SU-DHL-6 (cell line): Measurements from ENCODE around the gene GSE1.

Experiments
- H2AFZ ChIP-seq: fragments of 200-600 bp; sonication (generic); 2 replicates; pipeline ENCODE4 v1.6.1; 2014; ENCODE audit warnings: low read depth, mild to moderate bottlenecking, moderate library complexity, mixed read lengths, antibody characterized with exemption, low read length; ENCODE audit not compliant: severe bottlenecking
- H3F3A ChIP-seq: fragments of 200-600 bp; shearing (Covaris generic); 2 replicates; pipeline ENCODE4 v1.6.0; 2016; ENCODE audit warnings: antibody characterized with exemption, mild to moderate bottlenecking; ENCODE audit not compliant: insufficient read depth
- H3K27ac ChIP-seq: fragments of 200-600 bp; sonication (generic); 2 replicates; pipeline ENCODE4 v1.5.1; 2016; ENCODE audit warnings: low read depth, mild to moderate bottlenecking, low read length, moderate library complexity, mixed read lengths
- H3K27me3 ChIP-seq: fragments of 200-600 bp; sonication (generic), shearing (Covaris generic); 2 replicates; pipeline ENCODE4 v1.6.0; 2014; ENCODE audit warnings: mild to moderate bottlenecking, low read length
- H3K36me3 ChIP-seq: fragments of 200-600 bp; sonication (generic); 2 replicates; pipeline ENCODE4 v1.6.1; 2014; ENCODE audit warnings: mild to moderate bottlenecking, low read length, mixed read lengths
- H3K4me2 ChIP-seq: fragments of 300-600, 200-600 bp; shearing (Covaris generic), sonication (generic); 2 replicates; pipeline ENCODE4 v1.6.0; 2014; ENCODE audit warnings: low read length, low read depth, mild to moderate bottlenecking; ENCODE audit not compliant: poor library complexity, severe bottlenecking
- H3K4me3 ChIP-seq: fragments of 200-600 bp; sonication (generic); 2 replicates; pipeline ENCODE4 v1.5.1; 2014; ENCODE audit warnings: antibody characterized with exemption, low read length, mild to moderate bottlenecking, mixed read lengths; ENCODE audit not compliant: insufficient read depth, poor library complexity, severe bottlenecking
- H3K79me2 ChIP-seq: fragments of 200-600 bp; sonication (generic); 2 replicates; pipeline ENCODE4 v1.6.1; 2014; ENCODE audit warnings: mild to moderate bottlenecking, low read length, moderate library complexity; ENCODE audit not compliant: insufficient read depth
- H3K9ac ChIP-seq: fragments of 200-600 bp; sonication (generic); 2 replicates; pipeline ENCODE4 v1.7.0; 2014; ENCODE audit warnings: mild to moderate bottlenecking, low read length
- H3K9me2 ChIP-seq: fragments of 200-600 bp; sonication (generic); replicated peaks from 2 replicates; pipeline ENCODE4 v1.6.1; 2014; ENCODE audit warnings: low read length; ENCODE audit not compliant: insufficient read depth
- H3K9me3 ChIP-seq: fragments of 200-600 bp; sonication (generic); 2 replicates; pipeline ENCODE4 v1.6.1; 2014; ENCODE audit warnings: low read length, mixed read lengths; ENCODE audit not compliant: insufficient read depth
- H4K20me1 ChIP-seq: fragments of 200-600 bp; sonication (generic); 2 replicates; pipeline ENCODE4 v1.6.1; 2014; ENCODE audit warnings: low read depth, mild to moderate bottlenecking, antibody characterized with exemption, low read length, moderate library complexity, mixed read lengths
- EZH2phosphoT487 ChIP-seq: fragments of 200-600 bp; sonication (generic), shearing (Covaris generic); conservative IDR thresholded peaks from 2 replicates; pipeline ENCODE4 v1.6.1; 2018; ENCODE audit warnings: mild to moderate bottlenecking, antibody characterized with exemption, low read length, moderate library complexity, mixed read lengths
- TF ChIP-seq, protein P1 (sequence below): fragments of 200-600 bp; sonication (generic); IDR thresholded peaks from one replicate; pipeline ENCODE4 v1.5.1; 2017; ENCODE audit warnings: antibody characterized with exemption, mild to moderate bottlenecking, low read length, moderate library complexity; ENCODE audit not compliant: insufficient read depth, poor library complexity, severe bottlenecking

The GSE1 gene

DNA sequence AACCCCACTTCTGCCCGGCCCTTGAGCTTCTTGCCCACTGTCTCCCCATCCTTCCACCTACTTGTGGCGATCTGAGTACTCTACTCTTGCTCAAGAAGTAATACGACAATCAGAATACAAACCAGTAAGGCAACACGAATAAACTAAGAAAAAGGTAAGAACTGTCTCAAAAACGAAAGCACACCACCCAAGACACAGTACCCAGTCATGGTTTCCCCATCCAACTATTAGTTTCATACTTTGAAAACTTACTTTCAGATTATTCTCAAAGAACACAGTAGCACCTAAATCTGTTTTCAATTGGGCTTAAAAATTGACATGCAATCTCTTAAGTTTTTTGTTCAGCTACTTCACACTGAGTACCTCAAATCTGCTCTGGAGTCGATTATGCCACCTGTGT lies 61.7 kb downstream of the GSE1 start:
- Histone ChIP-seq H3K9ac (no peak overlapping the region), H3K4me2 (no peak overlapping the region), H3K9me2 (no peaks in the 10 kb centered on the region), H3K27ac (no peak overlapping the region), H3F3A (no peaks in the 10 kb centered on the region), H4K20me1 (no peaks in the 10 kb centered on the region; the same call in 1 of the 2 replicates), H3K27me3 (no peaks in the 10 kb centered on the region), H2AFZ (no peak overlapping the region), H3K4me3 (no peak overlapping the region), H3K9me3 (no peaks in the 10 kb centered on the region), H3K36me3 (peaks cover 22% of the 10 kb centered on the region), H3K79me2 (no peaks in the 10 kb centered on the region)
- no peak for TF ChIP-seq EZH2phosphoT487
- TF ChIP-seq, protein P1, sequence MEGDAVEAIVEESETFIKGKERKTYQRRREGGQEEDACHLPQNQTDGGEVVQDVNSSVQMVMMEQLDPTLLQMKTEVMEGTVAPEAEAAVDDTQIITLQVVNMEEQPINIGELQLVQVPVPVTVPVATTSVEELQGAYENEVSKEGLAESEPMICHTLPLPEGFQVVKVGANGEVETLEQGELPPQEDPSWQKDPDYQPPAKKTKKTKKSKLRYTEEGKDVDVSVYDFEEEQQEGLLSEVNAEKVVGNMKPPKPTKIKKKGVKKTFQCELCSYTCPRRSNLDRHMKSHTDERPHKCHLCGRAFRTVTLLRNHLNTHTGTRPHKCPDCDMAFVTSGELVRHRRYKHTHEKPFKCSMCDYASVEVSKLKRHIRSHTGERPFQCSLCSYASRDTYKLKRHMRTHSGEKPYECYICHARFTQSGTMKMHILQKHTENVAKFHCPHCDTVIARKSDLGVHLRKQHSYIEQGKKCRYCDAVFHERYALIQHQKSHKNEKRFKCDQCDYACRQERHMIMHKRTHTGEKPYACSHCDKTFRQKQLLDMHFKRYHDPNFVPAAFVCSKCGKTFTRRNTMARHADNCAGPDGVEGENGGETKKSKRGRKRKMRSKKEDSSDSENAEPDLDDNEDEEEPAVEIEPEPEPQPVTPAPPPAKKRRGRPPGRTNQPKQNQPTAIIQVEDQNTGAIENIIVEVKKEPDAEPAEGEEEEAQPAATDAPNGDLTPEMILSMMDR = no peak

DNA sequence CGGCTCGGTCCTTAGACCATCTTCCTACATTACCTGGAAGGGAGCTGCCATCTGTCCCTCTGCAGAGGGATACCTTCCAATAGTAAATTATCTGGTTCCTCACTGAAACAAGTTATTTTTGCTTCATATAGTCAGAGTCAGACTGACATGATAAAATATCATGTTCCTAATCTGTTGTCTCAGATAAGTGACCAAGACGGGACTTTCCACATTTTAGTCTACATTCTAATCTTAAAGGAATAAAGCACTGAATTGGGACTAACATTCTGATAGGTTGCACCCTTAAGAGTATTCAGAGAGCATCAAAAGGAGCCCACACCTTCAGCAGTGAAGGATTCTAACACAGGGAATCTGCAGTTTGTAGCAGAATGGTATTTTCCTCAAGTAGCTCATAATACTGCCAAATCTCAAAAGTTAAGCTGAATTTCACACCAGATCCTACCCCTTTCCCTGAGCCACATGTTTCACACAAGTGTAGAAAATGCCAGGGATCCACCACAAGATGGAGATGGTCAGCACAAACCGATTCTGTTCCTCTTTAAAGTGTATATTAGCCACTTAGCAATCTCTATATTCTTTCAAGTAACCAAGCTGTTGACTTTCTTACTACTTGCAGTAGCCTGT lies 62.2 kb downstream of the GSE1 start:
- H3K4me2 ChIP-seq = no peak overlapping the region
- H3K27me3 ChIP-seq = no peaks in the 10 kb centered on the region
- no peaks in the 10 kb centered on the region for H3K9me2 ChIP-seq
- no peaks in the 10 kb centered on the region for H3K9me3 ChIP-seq
- no peaks in the 10 kb centered on the region; the same call in 1 of the 2 replicates for H4K20me1 ChIP-seq
- no peaks in the 10 kb centered on the region for H3F3A ChIP-seq
- no peaks in the 10 kb centered on the region; the same call in 1 of the 2 replicates for H3K79me2 ChIP-seq
- H3K36me3 ChIP-seq = peaks cover 22% of the 10 kb centered on the region
- H3K9ac ChIP-seq = no peak overlapping the region
- H2AFZ ChIP-seq = no peak overlapping the region
- H3K27ac ChIP-seq = no peak overlapping the region
- TF ChIP-seq, protein P1 = no peak
- no peak for TF ChIP-seq EZH2phosphoT487
- no peak overlapping the region for H3K4me3 ChIP-seq

DNA sequence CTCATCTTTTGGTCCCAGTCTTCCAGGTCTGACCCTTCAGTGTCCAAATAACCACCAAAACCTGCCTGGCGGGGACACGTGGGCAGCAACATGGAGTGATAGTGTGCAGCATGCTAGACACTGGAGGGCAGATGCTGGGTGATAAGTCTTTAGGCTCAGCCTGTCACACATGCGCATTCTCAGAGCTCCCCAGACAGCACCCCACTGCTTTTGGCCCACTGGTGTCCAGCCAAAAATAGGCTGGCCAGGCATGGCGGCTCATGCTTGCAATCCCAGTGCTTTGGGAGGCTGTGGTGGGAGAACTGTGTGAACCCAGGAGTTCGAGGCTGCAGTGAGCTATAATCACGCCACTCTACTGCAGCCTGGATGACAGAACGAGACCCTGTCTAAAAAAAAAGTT lies 63.3 kb downstream of the GSE1 start:
- Histone ChIP-seq H2AFZ (no peak overlapping the region), H3K79me2 (no peaks in the 10 kb centered on the region; the same call in 1 of the 2 replicates), H3K27ac (no peak overlapping the region), H3K36me3 (peaks cover 26% of the 10 kb centered on the region), H3K27me3 (no peaks in the 10 kb centered on the region), H3K9me2 (no peaks in the 10 kb centered on the region), H3K4me2 (no peak overlapping the region), H3K4me3 (no peak overlapping the region), H4K20me1 (no peaks in the 10 kb centered on the region; the same call in 1 of the 2 replicates), H3F3A (no peaks in the 10 kb centered on the region), H3K9ac (no peak overlapping the region), H3K9me3 (no peaks in the 10 kb centered on the region)
- TF ChIP-seq, protein P1 = no peak
- no peak for TF ChIP-seq EZH2phosphoT487
